HCT116 (cell line): Measurements from ENCODE around the gene SSTR3. TPM values are rescaled to one million over a fixed set of nuclear protein-coding genes. Genes with fewer than 3 reads are reported as not detected.
A peak's percentile ranks its signal among the peaks of the same experiment; 100 is the strongest.

Experiments used
- ATAC-seq: fragments of 200-7000 bp; cut with Tn5 transposase; 2 replicates; pipeline ENCODE4 v1.9.1; 2020; ENCODE audit warnings: mild to moderate bottlenecking, moderate library complexity
- BruUV-seq: library from RNA; stranded (reverse); fragments of 400-500 nt; replicated peaks from 2 replicates; lab custom pipeline; 2021; lab: Mats Ljungman, UMichigan
- CTCF ChIA-PET: fragments of 300-600 bp; sonication (Branson Sonifier 250); formaldehyde crosslinking; loops from one replicate; lab custom pipeline; 2021; ENCODE audit warnings: antibody characterized with exemption; lab: Charles Lee
- POLR2A ChIA-PET: fragments of 300-600, 350-600 bp; sonication (Branson Sonifier 250); formaldehyde crosslinking; loops from one replicate; lab custom pipeline; 2021; ENCODE audit warnings: antibody characterized with exemption; lab: Charles Lee
- RAD21 ChIA-PET, 2 experiments: fragments of 300-600 bp; sonication (Branson Sonifier 250); formaldehyde crosslinking; loops; one replicate each; lab custom pipeline; 2023; ENCODE audit warnings: low total read pairs in 2 of 2; ENCODE audit not compliant: uncharacterized antibody in 2 of 2, unreplicated experiment in 2 of 2, low non-redundant PET in 1 of 2; lab: Charles Lee
- DNase-seq: peaks from one replicate; pipeline ENCODE4 v3.0.0-alpha.2; 2010; ENCODE audit warnings: low read depth, low spot score
- H2AFZ ChIP-seq: fragments of 200-600 bp; shearing (Covaris generic), sonication (generic); 2 replicates; pipeline ENCODE4 v1.6.1; 2017; ENCODE audit warnings: low read depth, mixed run types, mixed read lengths, antibody characterized with exemption, low read length; ENCODE audit not compliant: poor library complexity, severe bottlenecking
- H3K27ac ChIP-seq: 2 replicates; pipeline ENCODE4 v1.5.1; 2012; ENCODE audit warnings: low read depth, low read length
- H3K27me3 ChIP-seq: fragments of 200-600 bp; sonication (generic); 2 replicates; pipeline ENCODE4 v1.6.1; 2016; ENCODE audit warnings: mixed run types, low read length, mixed read lengths; ENCODE audit not compliant: insufficient read depth
- H3K36me3 ChIP-seq, 2 experiments: fragments of 200-500 bp in 1 of 2; fragments of 200-600 bp in 1 of 2; sonication (Bioruptor generic) in 1 of 2; sonication (generic) in 1 of 2; 2 replicates each; pipeline versions ENCODE4 v1.5.1 to v1.6.1; 2014 to 2016; ENCODE audit warnings: low read length in 2 of 2, inconsistent platforms in 1 of 2, mixed read lengths in 1 of 2, mixed run types in 1 of 2; ENCODE audit not compliant: insufficient read depth in 2 of 2, control insufficient read depth in 1 of 2
- H3K4me1 ChIP-seq, 2 experiments: fragments of 200-600 bp in 1 of 2; sonication (generic) in 1 of 2; 2 replicates each; pipeline versions ENCODE4 v1.5.1 to v1.6.1; 2012 to 2017; ENCODE audit warnings: low read length in 2 of 2, inconsistent platforms in 1 of 2, mild to moderate bottlenecking in 1 of 2, mixed read lengths in 1 of 2, mixed run types in 1 of 2, moderate library complexity in 1 of 2; ENCODE audit not compliant: insufficient read depth in 2 of 2, control insufficient read depth in 1 of 2
- H3K4me2 ChIP-seq: fragments of 200-600 bp; sonication (generic); 2 replicates; pipeline ENCODE4 v1.6.1; 2017; ENCODE audit warnings: mixed run types, low read length, mixed read lengths
- H3K4me3 ChIP-seq, 2 experiments: fragments of 200-600 bp in 1 of 2; sonication (generic) in 1 of 2; replicated peaks in 1 of 2; 2 replicates each; pipeline ENCODE4 v1.5.1; 2011 to 2016; ENCODE audit warnings: low read length in 2 of 2, control low read depth in 1 of 2, low read depth in 1 of 2, mild to moderate bottlenecking in 1 of 2, mixed read lengths in 1 of 2, mixed run types in 1 of 2
- H3K79me2 ChIP-seq: fragments of 200-600 bp; sonication (generic); 2 replicates; pipeline ENCODE4 v1.6.1; 2017; ENCODE audit warnings: mild to moderate bottlenecking, mixed run types, low read length, moderate library complexity, mixed read lengths; ENCODE audit not compliant: insufficient read depth
- H3K9ac ChIP-seq: fragments of 200-600 bp; sonication (generic); 2 replicates; pipeline ENCODE4 v1.6.1; 2016; ENCODE audit warnings: low read length, mixed read lengths
- H3K9me2 ChIP-seq: fragments of 200-600 bp; sonication (generic), shearing (Covaris generic); 2 replicates; pipeline ENCODE4 v1.6.1; 2017; ENCODE audit warnings: mixed run types, mild to moderate bottlenecking, moderate library complexity; ENCODE audit not compliant: insufficient read depth
- H3K9me3 ChIP-seq, 2 experiments: fragments of 200-500 bp in 1 of 2; fragments of 200-600 bp in 1 of 2; sonication (Bioruptor generic) in 1 of 2; sonication (generic) in 1 of 2; 2 replicates each; pipeline ENCODE4 v1.6.1; 2014 to 2017; ENCODE audit warnings: low read length in 2 of 2, mixed read lengths in 2 of 2, inconsistent platforms in 1 of 2, low read depth in 1 of 2, mild to moderate bottlenecking in 1 of 2, mixed run types in 1 of 2, moderate library complexity in 1 of 2; ENCODE audit not compliant: control insufficient read depth in 1 of 2, insufficient read depth in 1 of 2
- H4K20me1 ChIP-seq: fragments of 200-600 bp; sonication (generic), shearing (Covaris generic); 2 replicates; pipeline ENCODE4 v1.6.1; 2017; ENCODE audit warnings: mixed run types, mild to moderate bottlenecking, moderate library complexity; ENCODE audit not compliant: insufficient read depth
- ATF3 ChIP-seq: IDR thresholded peaks from 2 replicates; pipeline ENCODE4 v1.6.1; 2012
- EGR1 ChIP-seq: IDR thresholded peaks from 2 replicates; pipeline ENCODE4 v1.6.1; 2012; ENCODE audit warnings: low read depth
- ELF1 ChIP-seq: IDR thresholded peaks from 2 replicates; pipeline ENCODE4 v1.6.1; 2012; ENCODE audit warnings: low read depth, borderline replicate concordance
- RAD21 ChIP-seq: IDR thresholded peaks from 2 replicates; pipeline ENCODE4 v1.6.1; 2012; ENCODE audit warnings: low read depth, mild to moderate bottlenecking
- ZBTB33 ChIP-seq: IDR thresholded peaks from 2 replicates; pipeline ENCODE4 v1.6.1; 2011; ENCODE audit warnings: mild to moderate bottlenecking, low read length, moderate library complexity; ENCODE audit not compliant: insufficient replicate concordance; ENCODE audit errors: extremely low read depth
- intact Hi-C: fragments of 100-400 bp; cut with micrococcal nuclease; formaldehyde crosslinking; loops from 2 replicates; pipeline ENCODE4 v1.10.0; 2022
- total RNA-seq: library from RNA; stranded (reverse); gene quantifications from one replicate; pipeline ENCODE4 v1.2.1, GENCODE V29; 2021; ENCODE audit not compliant: unreplicated experiment

The SSTR3 gene
- total RNA-seq, 1 experiment from 2014 or later, result not detected

GRCh38 chr22:37182949-37183245, 29.4 kb downstream of the SSTR3 start (continued):
- no peak for TF ChIP-seq ATF3
- no peak for TF ChIP-seq EGR1
- TF ChIP-seq ELF1, result no peak

- Histone ChIP-seq H4K20me1 (no peaks in the 10 kb centered on the region), H3K27ac (no peak overlapping the region), H3K27me3 (no peaks in the 10 kb centered on the region), H3K36me3 (no peaks in the 10 kb centered on the region), H3K4me1 (peaks cover 16 to 35% of the 10 kb centered on the region in 2 experiments), H3K4me3 (no peak overlapping the region), H3K4me2 (no peak overlapping the region), H3K9me2 (no peaks in the 10 kb centered on the region), H3K9me3 (no peaks in the 10 kb centered on the region), H3K79me2 (no peaks in the 10 kb centered on the region), H2AFZ (no peak overlapping the region), H3K9ac (no peak overlapping the region)
- POLR2A ChIA-PET, result no interaction called here
- ATAC-seq (no peak; the same call in 1 of the 2 replicates), DNase-seq (no peak)
- CTCF ChIA-PET, result no interaction called here
- BruUV-seq, result no TSS peak
- intact Hi-C loops, result no loop called here
- no peak for TF ChIP-seq ZBTB33
- peak; percentile 37; the same call in 1 of the 2 replicates for TF ChIP-seq RAD21
- RAD21 ChIA-PET, result no interaction called here
Observed at GRCh38 chr22:37182101-37182948, 30.0 kb downstream of the SSTR3 start.
